HG03108 (cell line): ENCODE measurements around the gene RBM20.

ENCODE experiments used
- ATAC-seq: cut with Tn5 transposase; IDR thresholded peaks from one replicate; pipeline ENCODE4 v1.9.1; 2021; ENCODE audit warnings: moderate library complexity; ENCODE audit not compliant: unreplicated experiment

The RBM20 gene

DNA sequence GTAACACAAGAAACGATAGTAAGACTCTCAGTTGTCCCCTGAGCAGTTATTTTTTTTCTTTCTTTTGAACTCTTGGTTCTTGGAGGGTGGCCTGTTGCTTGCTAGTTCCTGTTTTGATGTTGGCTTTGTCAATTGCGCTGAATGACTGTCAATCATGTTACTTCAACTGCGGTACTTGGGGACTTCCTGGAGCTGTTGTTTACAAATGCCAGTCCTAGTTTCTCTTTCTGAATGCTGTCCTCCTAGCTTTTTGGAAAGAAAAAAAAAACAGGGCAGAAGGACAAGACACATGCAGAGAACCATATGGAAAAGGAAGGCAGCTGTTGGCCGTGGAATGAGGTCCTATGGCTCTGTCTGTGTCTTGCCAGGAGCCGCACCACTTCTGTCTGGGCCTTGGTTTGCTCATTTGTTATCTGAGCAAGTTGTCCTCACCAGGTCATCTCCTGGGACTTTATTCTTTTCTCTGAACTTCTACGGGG is 220.6 kb downstream of the RBM20 start:
- peak; percentile 45 for ATAC-seq

DNA sequence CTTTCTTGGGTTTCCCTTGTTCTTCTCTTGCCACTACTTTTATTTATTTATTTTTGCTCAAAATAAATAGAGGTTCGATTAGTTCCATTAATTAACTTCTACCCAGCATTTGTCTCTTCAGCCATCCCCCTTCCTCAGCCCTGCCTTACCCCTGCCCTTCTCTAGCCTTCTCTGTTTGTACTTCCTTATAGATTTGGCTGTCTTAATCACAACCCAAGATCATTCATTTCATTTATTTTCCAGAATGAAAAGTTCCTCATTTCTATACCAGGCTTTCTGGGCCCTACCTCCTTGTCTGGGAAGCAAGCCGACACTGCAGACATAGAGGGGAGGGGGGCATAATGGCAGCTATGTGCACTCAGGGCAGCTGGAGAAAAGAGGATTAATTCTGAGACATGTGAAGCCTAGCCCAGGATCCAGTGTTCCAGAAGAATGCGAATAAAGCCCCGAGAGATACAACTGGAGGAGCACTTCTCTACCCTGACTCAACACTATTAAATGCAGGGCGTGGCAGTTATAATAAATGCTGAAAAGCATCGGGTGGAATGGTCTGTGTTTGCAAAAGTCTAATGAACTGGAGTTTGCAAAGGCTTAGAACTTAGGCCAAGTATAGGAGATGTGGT is 221.2 kb downstream of the RBM20 start:
- ATAC-seq: no peak

DNA sequence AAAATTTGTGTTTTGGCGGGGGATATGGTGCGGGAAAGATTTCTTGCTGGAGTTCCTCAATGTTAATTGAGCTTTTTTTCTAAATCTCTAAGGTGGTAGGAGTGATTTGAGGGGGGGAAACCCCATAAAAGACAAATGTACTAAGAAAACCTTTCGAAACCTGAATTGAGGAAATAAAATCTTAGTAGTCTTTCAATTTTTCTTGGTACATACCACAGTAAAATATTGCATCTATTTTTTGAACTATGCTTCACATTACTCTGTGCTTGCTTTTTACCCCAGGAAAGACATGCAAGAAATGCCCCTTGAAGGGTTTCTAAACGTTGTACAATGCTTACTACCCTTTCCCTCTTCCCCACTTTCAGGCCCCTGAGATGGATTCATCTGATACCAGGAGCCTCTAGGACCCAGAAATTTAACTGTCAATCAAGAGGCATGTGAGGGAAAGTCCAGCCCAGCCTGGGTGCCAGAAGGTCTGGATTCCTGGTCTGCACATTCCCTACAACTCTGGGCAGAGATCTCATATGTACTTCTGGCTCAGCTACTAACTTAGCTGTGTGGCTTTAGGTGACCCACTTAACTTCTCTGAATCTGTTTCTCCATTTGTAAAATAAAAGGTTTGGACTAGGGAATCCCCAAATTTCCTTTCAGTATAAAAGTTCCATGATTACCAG is 221.8 kb downstream of the RBM20 start:
- no peak for ATAC-seq

DNA sequence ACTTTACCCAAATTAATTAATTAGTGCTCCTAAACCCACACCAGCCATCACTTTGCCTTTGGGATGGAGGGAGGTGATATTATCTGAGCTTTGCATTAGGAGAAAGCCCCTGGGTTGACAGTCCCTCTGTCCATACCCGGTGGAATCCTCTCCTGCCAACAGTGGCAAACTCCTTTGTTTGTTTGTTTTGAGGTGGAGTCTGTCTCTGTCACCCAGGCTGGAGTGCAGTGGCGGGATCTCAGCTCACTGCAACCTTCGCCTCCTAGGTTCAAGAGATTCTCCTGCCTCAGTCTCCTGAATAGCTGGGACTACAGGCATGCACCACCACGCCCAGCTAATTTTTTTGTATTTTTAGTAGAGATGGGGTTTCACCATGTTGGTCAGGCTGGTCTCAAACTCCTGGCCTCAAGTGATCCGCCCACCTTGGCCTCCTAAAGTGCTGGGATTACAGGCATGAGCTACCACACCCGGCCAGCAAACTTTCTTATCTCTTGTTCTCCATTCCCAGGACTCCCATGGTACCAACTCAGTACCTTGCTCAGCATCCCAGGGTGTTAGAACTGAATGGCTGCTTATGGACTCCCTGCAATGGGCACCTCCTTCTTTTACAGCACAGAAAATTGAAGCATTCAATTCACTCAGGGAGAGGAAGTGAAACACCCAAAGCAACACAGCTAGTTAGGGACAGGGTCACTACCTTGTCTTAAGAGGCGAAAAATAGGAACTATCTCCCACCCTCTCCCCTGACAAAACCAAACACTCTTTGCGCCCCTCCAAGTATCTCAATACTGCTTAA is 223.1 kb downstream of the RBM20 start:
- ATAC-seq: peak; percentile 32

DNA sequence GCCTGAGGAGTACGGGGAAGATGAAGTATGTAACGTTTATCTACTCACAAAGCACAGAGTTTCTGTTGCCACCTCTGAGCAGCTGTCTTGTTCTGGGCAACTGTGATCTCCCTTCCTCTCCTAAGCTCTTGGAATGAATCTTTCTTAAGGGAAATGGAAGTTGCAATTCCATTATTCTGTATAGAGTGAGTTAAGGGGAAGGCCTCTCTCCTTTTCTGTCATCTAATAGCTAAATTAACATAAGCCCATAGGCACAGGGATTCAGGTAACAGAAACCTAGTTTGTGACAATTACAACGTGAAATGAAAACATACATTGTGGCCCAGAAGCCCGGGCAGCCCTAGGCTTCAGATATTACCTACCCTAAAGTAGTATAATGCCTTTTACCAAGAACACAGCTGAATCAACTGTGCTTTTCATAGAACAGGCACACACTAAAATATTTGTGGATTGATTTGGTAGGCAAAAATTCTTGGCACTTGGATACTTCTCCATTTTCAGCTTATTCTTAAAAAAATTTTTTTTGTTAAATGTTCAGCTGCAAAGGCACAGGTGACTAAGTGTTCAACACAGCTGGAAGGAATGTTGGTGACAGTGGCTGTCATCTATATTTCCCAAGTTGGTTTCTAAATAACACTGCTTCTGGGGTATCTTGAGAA is 223.8 kb downstream of the RBM20 start:
- ATAC-seq: no peak

DNA sequence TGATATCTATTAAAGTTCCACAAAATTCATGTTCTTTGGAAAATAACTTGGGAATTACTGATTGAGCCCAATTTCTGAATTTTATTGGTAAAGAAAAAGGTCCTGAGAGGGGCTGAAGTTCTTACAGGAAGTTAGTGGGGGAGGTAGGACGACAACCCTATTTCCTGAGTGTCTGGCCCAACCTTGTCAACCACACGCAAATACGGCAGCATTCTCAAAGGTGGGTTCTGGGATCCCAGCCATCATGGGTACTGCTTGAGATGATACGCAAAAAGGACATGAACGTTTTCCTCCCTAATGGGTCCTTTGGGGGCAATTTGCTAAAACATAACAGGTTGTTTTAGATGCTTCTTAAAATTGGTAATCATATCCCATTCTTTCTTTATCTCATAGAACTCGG is 224.8 kb downstream of the RBM20 start:
- ATAC-seq: no peak

DNA sequence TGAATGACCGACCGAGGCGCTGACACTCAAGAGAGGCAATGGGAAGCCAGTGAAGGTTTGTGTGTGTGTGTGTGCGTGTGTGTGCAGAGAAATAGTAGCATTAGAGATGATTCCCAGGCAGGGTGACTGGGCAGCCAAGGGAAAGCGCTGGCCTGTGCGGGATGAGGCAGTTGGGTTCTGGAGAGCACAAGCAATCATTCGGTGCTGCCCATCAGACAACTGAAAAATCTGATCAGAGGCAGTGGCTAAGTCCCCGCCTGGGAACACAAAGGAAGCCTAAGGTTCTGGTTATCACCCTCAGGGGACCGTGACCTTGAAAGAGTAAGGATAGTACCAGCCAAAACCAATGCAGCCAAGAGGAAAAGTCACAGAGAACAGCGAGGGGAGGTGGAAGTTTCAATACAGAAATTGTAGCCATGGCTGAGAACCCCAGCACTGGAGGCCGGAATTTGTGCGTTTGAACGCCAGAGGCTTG is 226.7 kb downstream of the RBM20 start:
- no peak for ATAC-seq

DNA sequence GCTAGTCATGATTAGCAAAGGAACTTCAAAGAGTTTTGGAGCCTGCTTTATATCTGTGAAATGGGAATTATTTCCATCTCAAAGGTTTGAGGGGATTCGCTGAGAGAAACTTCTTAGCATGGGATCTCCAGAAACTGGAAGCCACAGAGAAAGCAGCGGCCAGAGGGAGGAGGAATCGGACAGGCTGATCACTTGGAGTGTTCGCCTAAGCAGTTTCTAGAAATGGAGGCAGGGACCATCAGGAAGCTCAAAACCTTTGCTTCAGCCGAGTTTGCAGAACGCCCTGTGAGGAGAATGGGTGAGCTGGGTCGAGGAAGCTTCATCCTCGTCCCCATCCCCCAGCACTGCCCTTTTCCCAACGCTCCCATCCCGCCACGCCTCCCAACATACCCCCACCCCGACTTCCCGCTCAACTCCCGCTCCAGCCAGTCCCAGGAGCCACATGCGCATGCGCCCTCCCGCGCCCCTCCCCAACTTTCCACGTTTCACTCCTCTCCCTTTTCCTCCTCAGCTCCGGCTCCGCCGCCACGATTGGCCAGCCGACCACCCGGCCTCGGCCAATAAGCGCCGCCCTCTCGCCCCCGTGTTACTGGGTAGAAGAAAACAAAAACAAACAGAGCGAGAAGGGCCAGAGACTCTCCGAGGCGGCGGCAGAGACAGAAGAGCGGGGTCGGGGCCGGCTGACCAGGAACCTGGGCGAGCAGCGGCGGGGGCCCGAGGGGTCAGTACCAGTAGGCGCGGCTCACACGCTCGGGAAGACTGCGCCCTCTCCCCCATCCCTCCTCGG is 227.4 kb downstream of the RBM20 start, which contains the start of gene PDCD4:
PDCD4 (plus strand) TSS at position 631 of the 787 bp plus-strand sequence. CDS start 4,100 bp downstream, outside the sequence.
- ATAC-seq: peak; percentile 67

DNA sequence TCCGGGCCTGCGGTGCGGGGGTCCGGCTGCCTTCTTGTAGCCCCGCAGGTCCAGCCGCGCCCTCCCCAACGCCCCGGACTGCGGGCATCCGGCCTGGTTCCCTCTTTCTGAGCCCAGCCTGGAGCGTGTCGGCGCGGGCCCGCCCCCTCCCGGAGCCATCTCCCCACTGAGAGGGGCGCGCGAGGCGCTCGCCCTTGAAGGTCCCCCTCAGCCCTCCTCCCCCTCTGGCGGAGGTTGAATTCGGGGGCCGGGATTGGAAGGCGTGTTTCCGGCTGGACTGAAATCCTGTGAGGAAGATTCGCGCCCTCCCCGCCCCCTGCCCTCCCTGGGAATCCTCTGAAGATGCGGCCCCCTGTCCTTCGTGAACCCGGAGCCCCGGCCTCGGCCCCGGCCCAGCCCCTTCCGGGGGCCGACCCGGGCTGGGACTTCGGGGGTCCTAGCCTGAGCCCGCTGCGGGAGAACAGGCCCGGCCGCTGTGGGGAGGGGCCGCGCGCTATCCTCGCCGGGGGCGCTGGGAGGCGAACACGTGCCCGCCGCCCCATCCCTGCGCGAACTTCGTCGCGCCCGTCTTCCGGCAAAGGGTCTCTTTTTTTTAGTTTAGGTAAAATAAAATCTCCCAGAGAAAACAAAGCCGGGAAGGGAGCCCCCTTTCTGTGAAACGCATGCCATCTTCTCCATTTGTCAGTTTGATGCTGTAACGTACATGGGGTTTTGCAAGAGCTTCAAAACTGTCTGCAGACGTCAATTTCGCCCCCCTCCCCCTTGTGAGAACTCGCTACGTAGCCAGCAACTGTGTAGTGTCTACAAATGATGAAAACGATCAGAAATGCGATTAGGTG is 228.2 kb downstream of the RBM20 start:
- peak; percentile 37 for ATAC-seq

DNA sequence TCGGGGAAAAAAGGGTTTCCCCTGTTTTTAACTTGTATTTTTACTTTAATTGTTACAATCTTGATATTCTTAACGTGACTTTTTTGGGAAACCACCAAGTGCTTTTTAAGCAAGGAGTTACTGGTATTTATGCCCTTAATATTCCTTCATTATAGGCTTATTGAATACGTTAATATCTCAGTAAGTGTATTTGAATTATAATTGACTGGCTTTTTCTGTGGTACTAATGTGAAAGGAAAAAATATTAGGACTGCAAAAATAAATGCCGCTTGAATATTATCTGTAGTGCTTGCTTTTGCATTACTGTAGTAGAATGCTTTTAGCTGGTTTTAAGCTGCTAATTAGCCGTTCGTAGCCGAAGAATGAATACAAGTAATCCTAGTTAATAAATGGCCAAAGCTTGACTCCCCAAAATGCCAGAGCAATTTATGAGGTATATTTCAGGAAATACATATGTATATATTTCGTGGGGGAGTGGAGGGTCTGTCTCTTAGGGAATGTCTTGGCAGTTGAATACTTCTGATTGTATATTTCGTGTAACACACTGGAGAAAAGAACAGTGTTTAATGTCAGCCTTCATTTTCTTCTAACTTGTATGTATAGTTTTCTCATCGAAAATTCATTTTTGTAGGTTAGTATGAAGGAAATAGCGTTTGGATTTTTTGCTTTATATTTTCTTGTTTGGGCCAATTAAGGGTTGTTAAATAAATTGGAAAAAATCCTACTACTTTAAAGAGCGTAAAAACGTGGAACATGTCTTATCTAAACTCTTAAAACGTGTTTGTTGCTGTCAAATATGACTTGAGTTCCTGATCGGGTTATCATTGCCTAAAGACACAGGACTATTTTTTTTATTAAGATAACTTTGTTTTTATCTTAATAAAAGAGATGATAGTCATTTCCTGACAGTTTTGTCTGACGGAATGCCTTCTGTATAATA is 229.1 kb downstream of the RBM20 start:
- ATAC-seq: no peak

DNA sequence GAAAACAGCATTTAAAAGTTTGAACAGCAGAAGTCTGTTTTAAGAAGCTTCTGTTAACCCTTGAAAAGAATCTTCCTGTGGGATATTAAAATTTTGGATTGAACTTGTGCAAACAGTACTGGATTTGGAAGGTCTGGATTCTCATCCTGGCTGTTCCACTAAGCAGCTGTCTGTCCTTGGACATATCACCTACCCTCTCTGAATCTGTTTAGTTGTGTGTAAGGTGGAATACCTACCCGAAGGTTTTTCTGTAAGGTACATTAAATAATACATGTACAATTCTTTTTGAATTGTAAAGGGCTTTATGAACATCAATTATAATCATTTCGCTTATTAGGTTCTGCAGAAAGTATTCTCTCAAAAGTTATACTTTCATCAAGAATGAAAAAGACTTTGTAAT is 229.8 kb downstream of the RBM20 start:
- no peak for ATAC-seq

DNA sequence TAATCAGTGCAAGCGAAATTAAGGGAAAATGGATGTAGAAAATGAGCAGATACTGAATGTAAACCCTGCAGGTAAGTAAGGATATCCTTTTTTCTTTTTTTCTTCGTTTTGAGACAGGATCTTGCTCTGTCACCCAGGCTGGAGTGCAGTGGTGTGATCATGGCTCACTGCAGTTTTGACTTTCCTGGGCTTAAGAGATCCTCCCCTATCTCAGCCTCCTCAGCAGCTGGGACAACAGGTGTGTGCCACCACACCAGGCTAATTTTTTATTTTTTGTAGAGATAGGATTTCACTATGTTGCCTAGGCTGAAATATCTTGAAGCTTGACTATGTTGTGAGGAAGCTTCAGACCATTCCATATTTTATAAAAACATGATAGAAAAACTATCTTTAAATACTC is 231.9 kb downstream of the RBM20 start:
- no peak for ATAC-seq

DNA sequence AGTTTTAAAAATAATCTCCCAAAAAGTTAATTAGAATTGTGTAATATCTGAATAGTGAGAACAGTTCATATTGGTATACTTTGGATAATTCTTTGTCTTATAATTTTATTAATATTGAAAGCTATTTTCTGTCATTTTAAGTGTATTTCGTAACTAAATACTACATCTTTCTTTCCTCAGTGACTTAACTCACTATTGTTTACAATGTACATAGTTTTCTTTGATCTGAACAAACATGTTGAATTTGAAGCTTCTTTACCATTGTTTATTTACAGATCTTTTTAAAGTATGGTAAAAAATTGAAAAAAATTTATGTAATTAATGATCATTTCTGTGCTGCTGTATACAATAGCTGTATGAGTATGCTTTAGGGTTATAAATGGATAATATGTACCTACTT is 232.7 kb downstream of the RBM20 start:
- no peak for ATAC-seq

DNA sequence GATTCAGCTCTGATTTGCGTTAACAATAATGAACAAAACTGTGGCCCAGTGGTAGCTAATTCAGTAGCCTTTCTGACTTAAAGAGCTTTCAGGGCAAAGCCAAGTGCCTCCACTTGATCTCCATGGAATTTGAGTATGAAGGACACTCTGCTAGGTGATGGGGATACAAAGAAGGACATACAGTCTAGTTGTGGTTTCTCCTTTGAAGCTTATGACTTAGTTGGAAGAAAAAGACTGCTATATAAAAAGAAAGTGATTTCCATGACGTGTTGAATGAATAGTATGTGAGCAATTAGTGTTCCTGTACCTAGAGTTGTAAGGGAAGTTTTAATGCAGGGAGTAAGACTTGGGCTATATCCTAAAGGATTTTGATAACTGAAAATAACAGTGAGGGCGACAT is 235.9 kb downstream of the RBM20 start:
- no peak for ATAC-seq

DNA sequence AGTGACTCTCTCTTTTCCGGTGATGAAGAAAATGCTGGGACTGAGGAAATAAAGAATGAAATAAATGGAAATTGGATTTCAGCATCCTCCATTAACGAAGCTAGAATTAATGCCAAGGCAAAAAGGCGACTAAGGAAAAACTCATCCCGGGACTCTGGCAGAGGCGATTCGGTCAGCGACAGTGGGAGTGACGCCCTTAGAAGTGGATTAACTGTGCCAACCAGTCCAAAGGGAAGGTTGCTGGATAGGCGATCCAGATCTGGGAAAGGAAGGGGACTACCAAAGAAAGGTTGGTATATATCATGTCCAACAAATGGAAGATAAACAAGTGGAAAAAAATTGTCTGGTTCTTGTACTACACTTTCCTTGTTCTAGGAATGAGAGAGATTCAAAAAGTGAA is 237.1 kb downstream of the RBM20 start:
- no peak for ATAC-seq

DNA sequence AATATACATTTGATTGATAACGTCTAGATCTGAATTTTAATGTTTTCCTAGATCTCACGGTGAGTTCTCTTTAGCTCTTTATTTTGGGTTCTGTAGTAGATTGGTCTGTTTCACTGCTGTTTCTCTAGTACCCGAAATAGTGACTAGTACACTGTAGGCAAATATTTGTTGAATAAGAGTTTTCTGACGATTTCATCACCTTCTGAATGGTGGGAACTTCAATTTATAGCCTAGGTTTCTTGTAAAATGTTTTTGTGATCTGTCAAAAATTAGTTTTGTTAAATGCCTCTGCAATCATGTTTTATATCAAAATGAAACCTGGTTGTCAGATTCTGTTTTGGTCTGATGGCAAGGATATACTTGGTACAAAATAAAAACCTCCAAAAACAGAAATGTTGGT is 237.8 kb downstream of the RBM20 start:
- ATAC-seq: no peak

DNA sequence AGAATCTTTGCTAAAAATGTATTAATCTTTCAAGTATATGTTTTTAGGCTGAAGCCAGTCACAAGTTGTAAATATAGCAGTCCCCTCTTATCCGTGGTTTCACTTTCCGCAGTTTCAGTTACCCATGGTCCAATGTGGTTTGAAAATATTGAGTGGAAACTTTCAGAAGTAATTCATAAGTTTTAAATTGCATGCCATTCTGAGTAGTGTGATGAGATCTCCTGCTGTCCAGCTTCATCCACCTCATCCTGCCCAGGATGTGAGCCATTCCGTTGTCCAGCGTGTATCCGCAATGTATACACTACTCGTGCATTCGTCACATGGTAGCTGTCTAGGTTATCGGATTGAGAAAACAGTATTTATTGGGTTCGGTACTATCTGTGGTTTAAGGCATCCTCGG is 239.8 kb downstream of the RBM20 start:
- ATAC-seq: no peak

DNA sequence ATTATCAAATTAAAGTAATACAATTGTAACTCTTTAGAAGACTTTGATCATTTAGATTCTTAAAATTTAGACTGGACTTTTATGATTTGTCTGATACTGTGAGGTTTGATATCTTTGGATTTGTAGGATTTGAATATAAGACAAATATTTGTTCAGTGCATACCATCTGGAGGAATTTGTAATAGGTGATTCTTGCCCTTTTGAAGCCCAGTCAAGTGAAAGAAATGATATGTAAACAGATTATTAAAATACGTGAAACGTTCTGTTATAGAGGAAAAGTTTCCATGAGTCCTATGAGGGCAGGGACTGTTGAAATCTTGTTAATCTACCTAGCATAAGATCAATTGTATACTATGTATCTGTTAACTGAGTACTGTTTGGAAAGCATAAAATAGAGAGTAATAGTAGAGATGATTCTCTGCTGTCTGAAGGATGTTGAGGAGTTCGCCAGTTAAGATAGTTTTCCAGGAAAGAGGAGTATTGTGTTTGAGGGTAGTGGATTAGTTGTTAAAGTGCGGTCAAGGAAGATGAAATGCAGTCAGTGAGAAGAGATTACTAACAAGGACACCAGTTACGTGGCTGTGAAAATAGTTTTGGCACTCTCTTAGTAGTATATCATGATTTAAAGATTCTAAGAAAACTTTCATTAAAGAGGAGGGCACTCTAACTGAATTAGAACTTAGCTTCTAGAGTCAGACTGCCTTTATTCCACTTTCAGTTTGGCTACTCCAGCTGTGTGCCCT is 242.0 kb downstream of the RBM20 start:
- no peak for ATAC-seq
